Hepatocyte (in vitro differentiated cells): ENCODE results near the gene RPS6KL1. TPM values are rescaled to one million over a fixed set of nuclear protein-coding genes. Genes with fewer than 3 reads are reported as not detected.
A peak's percentile ranks its signal among the peaks of the same experiment; 100 is the strongest.

ENCODE experiments used
- DNase-seq: peaks from one replicate; pipeline ENCODE4 v3.0.0-alpha.2; 2016; ENCODE audit warnings: low spot score
- H2AFZ ChIP-seq: fragments of 200-600 bp; sonication (generic); 2 replicates; pipeline ENCODE4 v1.6.0; 2016; ENCODE audit warnings: antibody characterized with exemption, mild to moderate bottlenecking
- H3K27ac ChIP-seq: fragments of 200-600 bp; sonication (generic); 2 replicates; pipeline ENCODE4 v1.5.1; 2016; ENCODE audit warnings: mild to moderate bottlenecking
- H3K27me3 ChIP-seq: fragments of 200-600 bp; sonication (generic); 2 replicates; pipeline ENCODE4 v1.6.1; 2016
- H3K36me3 ChIP-seq: fragments of 200-600 bp; sonication (generic); replicated peaks from 2 replicates; pipeline ENCODE4 v1.5.1; 2016; ENCODE audit warnings: low read depth; ENCODE audit not compliant: insufficient read depth
- H3K4me1 ChIP-seq: fragments of 200-600 bp; sonication (generic); 2 replicates; pipeline ENCODE4 v1.5.1; 2016; ENCODE audit warnings: mild to moderate bottlenecking, moderate library complexity; ENCODE audit not compliant: insufficient read depth
- H3K4me2 ChIP-seq: fragments of 200-600 bp; sonication (generic); 2 replicates; pipeline ENCODE4 v1.6.0; 2016
- H3K4me3 ChIP-seq: fragments of 200-600 bp; sonication (generic); 2 replicates; pipeline ENCODE4 v1.5.1; 2016; ENCODE audit warnings: mild to moderate bottlenecking
- H3K79me2 ChIP-seq: fragments of 200-600 bp; sonication (generic); 2 replicates; pipeline ENCODE4 v1.6.0; 2017; ENCODE audit warnings: mild to moderate bottlenecking
- H3K9me2 ChIP-seq: fragments of 200-600 bp; sonication (generic); replicated peaks from 2 replicates; pipeline ENCODE4 v1.6.0; 2017; ENCODE audit warnings: mild to moderate bottlenecking; ENCODE audit not compliant: insufficient read depth
- H3K9me3 ChIP-seq: fragments of 200-600 bp; sonication (generic); 2 replicates; pipeline ENCODE4 v1.5.1; 2016; ENCODE audit warnings: low read depth, mild to moderate bottlenecking
- H4K20me1 ChIP-seq: fragments of 200-600 bp; sonication (generic); 2 replicates; pipeline ENCODE4 v1.6.0; 2016; ENCODE audit warnings: mild to moderate bottlenecking; ENCODE audit not compliant: insufficient read depth, poor library complexity, severe bottlenecking
- CTCF ChIP-seq: fragments of 200-600 bp; sonication (generic); IDR thresholded peaks from 2 replicates; pipeline ENCODE4 v1.5.1; 2016; ENCODE audit warnings: antibody characterized with exemption, mild to moderate bottlenecking; ENCODE audit not compliant: poor library complexity
- EZH2 ChIP-seq: fragments of 200-600 bp; sonication (generic); IDR thresholded peaks from 2 replicates; pipeline ENCODE4 v1.6.1; 2016; ENCODE audit warnings: antibody characterized with exemption, mild to moderate bottlenecking, borderline replicate concordance
- EZH2phosphoT487 ChIP-seq: fragments of 200-600 bp; sonication (generic); IDR thresholded peaks from one replicate; pipeline ENCODE4 v1.6.1; 2018; ENCODE audit warnings: antibody characterized with exemption, mild to moderate bottlenecking, low read depth, moderate library complexity; ENCODE audit not compliant: unreplicated experiment, severe bottlenecking
- WGBS: methylation state at CpG from one replicate; pipeline ENCODE4 v1.1.6; 2016; ENCODE audit warnings: low lambda C conversion rate; ENCODE audit errors: missing lambda C conversion rate; 5-methylcytosine and 5-hydroxymethylcytosine counted together
- polyA plus RNA-seq: library from polyadenylated mRNA; unstranded; fragments of >200 nt; fragmentation: Nextera tagmentation; extraction: Ambion mirVana; gene quantifications from 2 replicates; pipeline ENCODE4 v1.2.1, GENCODE V29; 2016
- total RNA-seq: library from RNA; depleted of rRNA; stranded (reverse); fragments of >200 nt; gene quantifications from 2 replicates; pipeline ENCODE4 v1.2.3, GENCODE V29; 2014

Gene RPS6KL1
- total and polyA plus RNA-seq, 2 experiments from 2014 or later = 0.18 to 0.57 TPM

- WGBS = 82% methylated on average over 5 of the region's 5 CpGs
- Histone ChIP-seq H3K79me2 (peaks cover 31% of the 10 kb centered on the region), H3K27ac (peak overlapping the region; percentile 99), H3K4me2 (peak overlapping the region; percentile 96), H3K9me3 (no peaks in the 10 kb centered on the region), H4K20me1 (no peaks in the 10 kb centered on the region), H2AFZ (no peak overlapping the region), H3K36me3 (no peaks in the 10 kb centered on the region), H3K4me1 (peaks cover 69% of the 10 kb centered on the region), H3K27me3 (no peaks in the 10 kb centered on the region), H3K4me3 (peak overlapping the region; percentile 41), H3K9me2 (no peaks in the 10 kb centered on the region)
- DNase-seq = no peak
- TF ChIP-seq EZH2phosphoT487 (no peak), CTCF (no peak), EZH2 (no peak)
These were observed 30.6 kb upstream of the RPS6KL1 start for GRCh38 chr14:74953686-74954085.

GRCh38 chr14:74952697-74953484 lies 29.8 kb upstream of the RPS6KL1 start:
- Histone ChIP-seq H3K27me3 (no peaks in the 10 kb centered on the region), H3K79me2 (peaks cover 31% of the 10 kb centered on the region), H3K27ac (peak overlapping the region; percentile 99), H3K36me3 (no peaks in the 10 kb centered on the region), H3K4me2 (peak overlapping the region; percentile 96), H3K4me1 (peaks cover 69% of the 10 kb centered on the region), H4K20me1 (no peaks in the 10 kb centered on the region), H2AFZ (no peak overlapping the region), H3K4me3 (no peak overlapping the region), H3K9me3 (no peaks in the 10 kb centered on the region), H3K9me2 (no peaks in the 10 kb centered on the region)
- WGBS = 70% methylated on average over 17 of the region's 18 CpGs
- DNase-seq = peak; percentile 12
- TF ChIP-seq CTCF (no peak), EZH2phosphoT487 (no peak), EZH2 (no peak)

- Histone ChIP-seq H2AFZ (no peak overlapping the region), H3K79me2 (peaks cover 31% of the 10 kb centered on the region), H3K4me2 (peak overlapping the region; percentile 96), H3K9me2 (no peaks in the 10 kb centered on the region), H3K27me3 (no peaks in the 10 kb centered on the region), H4K20me1 (no peaks in the 10 kb centered on the region), H3K4me1 (peaks cover 69% of the 10 kb centered on the region), H3K4me3 (no peak overlapping the region), H3K9me3 (no peaks in the 10 kb centered on the region), H3K36me3 (no peaks in the 10 kb centered on the region), H3K27ac (peak overlapping the region; percentile 99)
- no peak for TF ChIP-seq EZH2
- TF ChIP-seq CTCF = no peak
- TF ChIP-seq EZH2phosphoT487 = no peak
- no peak for DNase-seq
- 92% methylated on average over 6 of the region's 6 CpGs for WGBS
These were observed 29.2 kb upstream of the RPS6KL1 start for GRCh38 chr14:74952180-74952665.
